ENCODE results near the gene ZNF283.

- peak in 3 of 4 experiments; percentile 92 to 96 (median 92) for TF ChIP-seq CTCF (IDR thresholded peaks at IDR 0.05)
- no peak for TF ChIP-seq EP300 (IDR thresholded peaks at IDR 0.05)
- TF ChIP-seq POLR2A (IDR thresholded peaks at IDR 0.05), result no peak
These were observed 41.9 kb upstream of the ZNF283 start for GRCh38 chr19:43784981-43785808.
